GM19023 (cell line): ENCODE data around the gene DPP6.
"Not testable (repeated sequence)": the region's sequence is repeated elsewhere in the genome, so short reads cannot be mapped to it uniquely, and the experiment has no call there.

ENCODE experiments used
- ATAC-seq: cut with Tn5 transposase; IDR thresholded peaks from one replicate; pipeline ENCODE4 v1.9.1; 2021; ENCODE audit warnings: mild to moderate bottlenecking, moderate library complexity; ENCODE audit not compliant: unreplicated experiment

Gene DPP6

DNA sequence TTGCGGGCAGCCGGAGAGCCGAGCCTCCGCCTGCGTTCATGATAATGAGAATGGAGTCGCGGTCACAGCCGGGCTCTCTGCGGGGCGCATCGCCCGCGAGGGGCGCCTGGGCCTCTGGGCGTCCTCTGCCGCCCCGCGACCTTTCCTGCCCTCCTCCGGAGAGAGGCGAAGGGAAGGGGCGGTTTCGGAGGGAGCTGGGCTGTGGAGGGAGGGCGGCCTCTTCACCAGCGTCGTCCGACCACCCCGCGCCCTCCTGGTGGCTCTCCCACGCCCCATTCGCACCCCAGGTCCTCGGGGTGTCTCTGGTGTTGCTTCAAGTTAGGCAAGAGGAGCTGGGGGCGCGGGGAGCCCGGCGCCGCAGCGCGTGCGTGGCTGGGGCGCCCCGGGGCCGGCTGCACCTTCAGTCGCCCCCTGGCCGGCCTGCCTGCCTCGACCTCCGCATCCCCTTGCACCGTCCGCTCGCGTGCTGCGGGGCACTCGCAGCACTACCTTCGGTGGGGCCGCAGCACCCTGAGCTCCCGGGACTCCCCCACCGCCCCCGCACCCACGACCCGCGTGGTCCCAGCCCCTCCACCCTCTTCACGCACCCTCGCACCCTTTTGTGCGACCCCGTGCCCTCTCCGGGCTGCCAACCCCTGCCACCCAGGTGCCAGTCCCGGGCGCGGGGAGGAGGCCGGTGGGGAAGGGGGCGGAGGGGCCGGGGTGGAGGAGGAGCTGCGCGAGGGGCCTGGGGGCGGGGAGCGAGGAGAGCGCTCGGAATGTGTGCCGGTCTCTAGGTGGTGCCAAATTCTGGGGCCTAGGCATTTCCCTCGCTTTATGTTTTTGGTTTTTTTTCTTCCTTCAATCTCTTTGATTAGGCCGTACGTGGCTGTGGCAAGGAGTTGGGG is at the start of gene DPP6:
TSS of gene DPP6 (plus strand) at position 756 of the 887 bp plus-strand sequence.
- ATAC-seq = not testable (repeated sequence)

DNA sequence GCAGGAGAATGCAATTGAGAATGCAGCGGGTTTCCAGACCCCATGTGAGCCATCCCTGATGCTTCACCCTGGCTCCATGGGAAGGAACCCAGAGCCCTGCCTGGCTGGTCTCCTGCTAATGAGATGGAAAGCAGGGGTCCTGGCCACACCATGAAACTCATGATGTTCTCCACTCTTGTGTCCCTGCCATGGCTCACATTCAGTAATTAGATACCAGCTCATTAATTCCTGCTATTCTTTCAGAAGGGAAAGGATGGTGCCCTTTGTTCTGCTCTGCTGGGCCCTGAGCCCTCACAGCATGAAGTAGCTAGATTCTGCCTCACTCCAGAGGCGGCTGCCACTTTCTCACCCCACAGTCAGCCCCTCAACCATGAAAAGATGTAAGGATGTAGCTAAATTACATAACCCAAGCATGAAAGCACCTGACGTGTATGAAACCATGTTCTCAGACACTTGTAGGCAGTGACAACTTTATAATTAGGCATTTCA is 42.7 kb upstream of the DPP6 start:
- ATAC-seq = not testable (repeated sequence)

- ATAC-seq = not testable (repeated sequence)
Observed at GRCh38 chr7:154010726-154011568, 41.3 kb upstream of the DPP6 start.

- not testable (repeated sequence) for ATAC-seq
Observed at GRCh38 chr7:154012800-154013199, 39.4 kb upstream of the DPP6 start.

DNA sequence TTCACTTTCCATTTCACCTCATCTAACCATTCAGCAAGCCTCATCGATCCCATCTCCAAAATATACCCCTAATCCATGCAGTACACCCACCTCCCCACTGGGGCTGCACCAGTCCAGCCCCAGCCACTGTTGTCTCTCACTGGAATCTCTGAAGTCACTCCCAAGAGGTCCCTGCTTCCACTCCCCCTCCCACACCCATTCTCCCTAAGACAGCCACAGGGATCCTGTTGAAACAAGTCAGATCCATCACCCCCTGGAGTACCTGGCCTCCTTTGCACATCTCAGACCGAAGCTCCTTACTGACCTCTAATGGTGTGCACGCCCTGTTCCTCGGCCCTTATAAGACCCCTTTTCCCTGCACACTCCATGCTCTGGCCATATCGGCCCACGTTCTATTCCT is 36.6 kb upstream of the DPP6 start:
- ATAC-seq = not testable (repeated sequence)

- not testable (repeated sequence) for ATAC-seq
Observed at GRCh38 chr7:154018354-154018753, 33.8 kb upstream of the DPP6 start.

GRCh38 chr7:154027805-154028204 is 24.4 kb upstream of the DPP6 start:
- ATAC-seq = not testable (repeated sequence)

DNA sequence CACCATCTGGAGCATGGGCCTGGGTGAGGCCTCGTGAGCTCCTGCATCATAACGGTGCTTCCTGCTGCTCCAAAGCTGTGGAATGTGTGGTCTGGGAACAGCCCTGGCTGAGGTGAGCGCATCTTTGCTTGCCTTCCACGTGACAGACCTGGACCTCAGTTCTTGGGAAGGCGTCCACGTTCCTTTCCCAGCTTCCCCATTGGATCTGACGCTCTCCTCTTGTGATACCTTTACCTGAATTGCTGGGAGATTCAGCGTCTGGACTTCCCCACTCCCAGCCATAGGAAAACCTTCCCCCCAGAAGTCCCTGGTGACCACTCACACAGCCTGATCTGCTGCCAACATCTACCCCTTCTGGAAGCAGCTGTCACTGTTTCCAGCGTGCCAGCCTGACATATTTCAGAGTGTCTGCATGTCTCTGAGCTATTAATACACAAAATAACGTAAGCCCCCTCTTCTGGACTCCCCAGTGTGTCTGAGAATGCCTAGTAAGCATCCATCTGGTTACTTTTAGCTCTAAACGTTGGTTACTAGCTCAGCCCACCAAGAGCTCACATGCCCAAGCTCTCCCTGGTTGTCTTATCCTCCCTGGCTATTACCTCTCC is 21.6 kb upstream of the DPP6 start:
- ATAC-seq = not testable (repeated sequence)

- peak; percentile 86 for ATAC-seq
Observed at GRCh38 chr7:154039466-154040165, 12.6 kb upstream of the DPP6 start.

GRCh38 chr7:154050394-154050793 is 1.8 kb upstream of the DPP6 start:
- not testable (repeated sequence) for ATAC-seq

GRCh38 chr7:154051006-154051642 is 1.1 kb upstream of the DPP6 start:
- ATAC-seq = not testable (repeated sequence)

- ATAC-seq = not testable (repeated sequence)
Observed at GRCh38 chr7:154052530-154053252, 493 bp downstream of the DPP6 start.

DNA sequence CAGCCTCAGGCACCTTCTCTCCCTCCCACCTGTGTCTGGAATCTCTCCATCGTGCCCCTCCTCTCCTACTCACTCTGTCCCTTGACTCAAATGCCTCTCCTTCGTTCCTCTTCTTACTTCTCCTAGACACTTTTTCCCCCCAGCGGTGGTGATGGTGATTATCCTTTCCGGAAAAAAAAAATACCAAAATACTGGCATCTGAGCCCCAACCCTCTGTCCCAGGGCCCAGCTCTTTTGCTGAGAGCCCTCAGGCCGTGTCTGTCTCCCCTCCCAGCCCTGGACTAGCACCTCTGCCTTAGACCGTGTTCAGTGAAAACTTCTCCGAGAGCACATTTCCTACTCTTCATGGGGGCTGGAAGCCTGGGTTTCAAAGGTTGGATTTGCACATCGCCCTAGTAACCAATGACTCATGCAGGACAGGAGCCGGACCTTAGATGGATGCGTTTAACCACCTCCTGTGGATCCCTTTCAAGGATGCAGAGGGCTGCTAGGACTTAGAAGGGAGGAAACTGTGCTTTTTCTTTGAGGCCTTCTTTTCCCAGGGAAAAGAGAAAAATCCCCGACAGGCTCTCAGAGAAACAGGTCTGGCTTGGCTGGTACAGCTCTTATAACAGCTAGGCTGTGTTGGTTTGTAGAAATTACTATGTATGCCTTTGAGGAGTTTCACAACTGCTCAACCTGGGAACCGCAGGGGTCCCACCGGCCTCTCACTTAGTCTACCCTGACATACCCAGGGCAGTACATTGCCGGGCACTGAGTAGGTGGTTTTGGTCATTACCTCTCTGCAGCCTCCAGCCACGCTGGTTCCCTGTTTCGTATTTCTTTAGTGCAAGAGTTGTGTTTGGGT is 1.5 kb downstream of the DPP6 start:
- ATAC-seq = not testable (repeated sequence)

DNA sequence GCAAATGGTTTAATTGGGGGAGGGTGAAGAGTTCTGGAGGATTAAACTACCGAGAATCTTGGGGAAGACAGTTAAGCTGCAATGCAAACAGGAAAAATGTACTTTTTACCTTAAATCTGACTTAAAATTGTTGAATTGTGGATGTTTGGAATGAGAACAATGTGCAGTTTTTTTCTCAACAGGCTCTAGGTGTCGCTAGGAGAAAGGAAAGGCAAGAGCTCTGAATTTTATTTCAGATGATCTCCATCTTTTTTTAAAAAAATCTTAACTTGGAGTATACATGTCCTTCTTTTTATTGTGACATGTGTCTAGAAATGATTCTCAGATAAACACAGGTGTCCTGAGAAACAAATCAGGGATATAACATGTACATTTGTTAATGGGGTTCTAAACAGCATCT is 2.5 kb downstream of the DPP6 start:
- ATAC-seq = not testable (repeated sequence)

DNA sequence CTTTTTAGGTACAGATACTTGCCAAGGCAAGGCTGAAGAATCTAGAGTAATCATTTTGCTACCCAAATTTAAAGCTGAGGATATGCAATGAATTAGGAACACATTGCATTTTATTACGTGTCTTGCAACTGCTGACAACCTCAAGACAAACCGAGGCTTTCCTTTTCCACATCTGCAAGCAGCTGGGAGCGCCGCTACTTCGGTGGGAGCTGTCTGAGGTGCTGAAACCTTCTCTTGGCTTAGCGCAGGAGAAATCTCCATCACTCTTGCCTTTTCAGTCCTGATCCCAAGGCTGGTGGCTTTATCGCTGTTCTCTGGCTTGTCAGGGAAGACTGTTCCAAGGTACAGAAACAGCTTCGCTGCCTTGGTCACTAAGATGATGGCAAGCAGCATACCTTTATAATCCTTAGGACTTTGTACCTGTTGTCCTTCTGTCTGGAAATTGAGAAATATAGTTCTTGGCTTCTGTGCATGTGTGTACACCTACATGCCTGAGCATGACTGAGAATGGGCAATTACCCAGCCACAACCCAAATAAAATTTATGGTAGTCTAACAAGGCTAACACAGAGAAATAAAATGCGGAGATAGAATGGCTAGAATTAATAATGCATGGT is 3.4 kb downstream of the DPP6 start:
- ATAC-seq = not testable (repeated sequence)

DNA sequence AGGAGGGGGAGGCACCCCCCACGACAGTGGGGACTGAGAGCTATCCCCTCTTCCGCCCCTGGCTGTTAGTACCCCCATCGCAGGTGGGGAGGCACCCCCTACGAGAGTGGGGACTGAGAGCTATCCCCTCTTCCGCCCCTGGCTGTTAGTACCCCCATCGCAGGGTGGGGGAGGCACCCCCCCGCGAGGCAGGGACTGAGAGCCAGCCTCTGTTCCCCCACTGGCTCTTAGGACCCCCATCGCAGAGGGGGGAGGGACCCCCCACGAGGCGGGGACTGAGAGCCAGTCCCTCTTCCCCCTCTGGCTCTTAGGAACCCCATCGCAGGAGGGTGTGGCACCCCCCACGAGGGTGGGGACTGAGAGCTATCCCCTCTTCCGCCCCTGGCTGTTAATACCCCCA is 6.6 kb downstream of the DPP6 start:
- ATAC-seq = not testable (repeated sequence)

GRCh38 chr7:154060551-154060950 is 8.4 kb downstream of the DPP6 start:
- ATAC-seq = not testable (repeated sequence)

GRCh38 chr7:154071833-154072232 is 19.6 kb downstream of the DPP6 start:
- ATAC-seq = not testable (repeated sequence)
